ENCODE measurements around the gene SPPL2C. TPM values are rescaled to one million over a fixed set of nuclear protein-coding genes. Genes with fewer than 3 reads are reported as not detected.

Gene SPPL2C
- total RNA-seq, 1 experiment from 2014 or later = not detected

DNA sequence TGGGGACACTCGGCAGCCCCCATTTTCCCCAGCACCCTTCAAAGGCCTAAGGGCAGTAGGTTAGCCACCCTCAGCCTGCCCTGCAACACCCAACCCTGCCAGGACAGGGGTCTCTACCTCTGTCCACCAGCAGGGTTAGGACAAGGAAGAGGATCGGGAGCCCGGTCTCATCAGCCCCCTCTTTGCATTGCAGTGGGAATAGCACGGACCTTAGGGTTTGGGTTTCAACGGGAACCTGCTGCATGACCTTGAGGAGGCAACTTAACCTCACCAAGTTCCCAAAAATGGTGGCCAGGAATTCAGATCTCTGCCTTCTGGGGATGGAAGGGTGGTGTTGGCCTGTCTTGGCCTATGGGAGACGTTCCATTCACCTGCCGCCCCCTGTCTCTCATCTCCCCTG is 20.2 kb upstream of the SPPL2C start:
- no peaks in the 10 kb centered on the region for H3K27me3 ChIP-seq (replicated peaks; ENCODE audit: insufficient read depth, low read depth, low read length, poor library complexity)
- DNase-seq (ENCODE audit: low spot score) = no peak
- intact Hi-C loops (cut with micrococcal nuclease; ENCODE audit: unreplicated experiment) = no loop called here
- TF ChIP-seq, protein P1, sequence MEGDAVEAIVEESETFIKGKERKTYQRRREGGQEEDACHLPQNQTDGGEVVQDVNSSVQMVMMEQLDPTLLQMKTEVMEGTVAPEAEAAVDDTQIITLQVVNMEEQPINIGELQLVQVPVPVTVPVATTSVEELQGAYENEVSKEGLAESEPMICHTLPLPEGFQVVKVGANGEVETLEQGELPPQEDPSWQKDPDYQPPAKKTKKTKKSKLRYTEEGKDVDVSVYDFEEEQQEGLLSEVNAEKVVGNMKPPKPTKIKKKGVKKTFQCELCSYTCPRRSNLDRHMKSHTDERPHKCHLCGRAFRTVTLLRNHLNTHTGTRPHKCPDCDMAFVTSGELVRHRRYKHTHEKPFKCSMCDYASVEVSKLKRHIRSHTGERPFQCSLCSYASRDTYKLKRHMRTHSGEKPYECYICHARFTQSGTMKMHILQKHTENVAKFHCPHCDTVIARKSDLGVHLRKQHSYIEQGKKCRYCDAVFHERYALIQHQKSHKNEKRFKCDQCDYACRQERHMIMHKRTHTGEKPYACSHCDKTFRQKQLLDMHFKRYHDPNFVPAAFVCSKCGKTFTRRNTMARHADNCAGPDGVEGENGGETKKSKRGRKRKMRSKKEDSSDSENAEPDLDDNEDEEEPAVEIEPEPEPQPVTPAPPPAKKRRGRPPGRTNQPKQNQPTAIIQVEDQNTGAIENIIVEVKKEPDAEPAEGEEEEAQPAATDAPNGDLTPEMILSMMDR (conservative IDR thresholded peaks at IDR 0.05; ENCODE audit: low read depth, low read length) = no peak
- no peak for TF ChIP-seq EZH2 (IDR thresholded peaks at IDR 0.05; ENCODE audit: borderline replicate concordance, low read depth, low read length, poor library complexity, severe bottlenecking)
- H3K9me3 ChIP-seq (ENCODE audit: low read depth, low read length, poor library complexity, severe bottlenecking) = no peaks in the 10 kb centered on the region
- H3K4me1 ChIP-seq (ENCODE audit: insufficient read depth, low read length, poor library complexity, severe bottlenecking) = no peaks in the 10 kb centered on the region
- no peaks in the 10 kb centered on the region for H3K36me3 ChIP-seq (ENCODE audit: insufficient read depth, low read length, poor library complexity, severe bottlenecking)
- no peak overlapping the region for H3K4me3 ChIP-seq (ENCODE audit: low read depth, low read length, poor library complexity, severe bottlenecking)
- CTCF ChIA-PET = no interaction called here
- BruUV-seq (replicated peaks) = no TSS peak
- POLR2A ChIA-PET (ENCODE audit: low non-redundant PET) = no interaction called here
- H3K27ac ChIP-seq (ENCODE audit: low read depth, low read length, poor library complexity, severe bottlenecking) = no peak overlapping the region

DNA sequence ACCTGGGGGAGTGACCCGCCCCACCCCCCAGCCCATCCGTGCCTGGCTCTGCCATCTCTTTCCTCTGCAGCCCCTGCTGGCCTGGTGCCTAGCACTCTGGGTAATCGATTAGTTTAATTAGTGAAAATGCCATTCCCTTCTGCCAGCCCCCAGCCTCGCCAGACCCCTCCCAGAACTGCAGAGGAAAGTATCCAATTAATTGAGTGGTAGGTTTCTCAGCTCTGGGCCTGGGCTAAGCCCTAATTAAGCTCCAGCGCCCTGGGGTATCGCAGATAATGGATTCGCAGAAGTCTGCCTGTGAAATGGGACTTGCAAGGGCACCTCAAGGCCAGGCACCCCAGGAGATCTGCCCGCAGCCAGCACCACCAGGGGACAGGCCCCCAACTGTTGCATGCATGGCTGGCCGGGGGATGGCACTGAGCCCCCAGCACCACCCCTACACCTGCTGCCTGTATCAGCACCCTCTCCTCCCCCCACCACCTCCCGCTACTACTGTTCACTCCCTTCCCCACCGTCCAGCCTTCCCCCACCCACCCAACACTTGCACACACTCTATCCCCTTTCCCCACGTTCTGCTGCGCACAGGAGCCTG is 19.7 kb upstream of the SPPL2C start:
- ChIA-PET POLR2A (ENCODE audit: low non-redundant PET) (no interaction called here), CTCF (no interaction called here)
- TF ChIP-seq EZH2 (IDR thresholded peaks at IDR 0.05; ENCODE audit: borderline replicate concordance, low read depth, low read length, poor library complexity, severe bottlenecking) = no peak
- TF ChIP-seq, protein P1 (conservative IDR thresholded peaks at IDR 0.05; ENCODE audit: low read depth, low read length) = no peak
- no peaks in the 10 kb centered on the region for H3K27me3 ChIP-seq (replicated peaks; ENCODE audit: insufficient read depth, low read depth, low read length, poor library complexity)
- no peak for DNase-seq (ENCODE audit: low spot score)
- no peaks in the 10 kb centered on the region for H3K36me3 ChIP-seq (ENCODE audit: insufficient read depth, low read length, poor library complexity, severe bottlenecking)
- H3K27ac ChIP-seq (ENCODE audit: low read depth, low read length, poor library complexity, severe bottlenecking) = no peak overlapping the region
- H3K9me3 ChIP-seq (ENCODE audit: low read depth, low read length, poor library complexity, severe bottlenecking) = no peaks in the 10 kb centered on the region
- intact Hi-C loops (cut with micrococcal nuclease; ENCODE audit: unreplicated experiment) = no loop called here
- no TSS peak for BruUV-seq (replicated peaks)
- no peak overlapping the region for H3K4me3 ChIP-seq (ENCODE audit: low read depth, low read length, poor library complexity, severe bottlenecking)
- H3K4me1 ChIP-seq (ENCODE audit: insufficient read depth, low read length, poor library complexity, severe bottlenecking) = no peaks in the 10 kb centered on the region

DNA sequence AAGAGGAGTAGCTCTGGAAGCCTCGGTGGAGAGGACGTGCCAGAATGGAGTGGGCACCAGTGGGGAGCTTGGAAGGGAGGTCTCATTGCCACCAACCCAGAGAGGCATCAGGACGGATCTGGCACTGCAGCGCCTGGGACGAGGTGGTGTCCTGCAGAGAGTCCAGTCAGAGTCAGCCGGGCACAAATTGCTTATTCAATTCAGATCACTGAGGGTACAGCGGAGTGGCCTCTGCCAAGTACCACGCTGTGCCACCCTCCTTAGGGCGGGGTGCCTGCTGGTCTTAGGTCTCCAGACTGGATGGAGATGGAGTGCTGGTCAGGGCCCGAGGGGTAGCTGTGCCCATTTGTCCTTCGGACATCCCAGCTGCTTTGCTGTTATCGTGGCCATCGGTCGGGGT is 18.9 kb upstream of the SPPL2C start:
- H3K36me3 ChIP-seq (ENCODE audit: insufficient read depth, low read length, poor library complexity, severe bottlenecking) = no peaks in the 10 kb centered on the region
- H3K27me3 ChIP-seq (replicated peaks; ENCODE audit: insufficient read depth, low read depth, low read length, poor library complexity) = no peaks in the 10 kb centered on the region
- intact Hi-C loops (cut with micrococcal nuclease; ENCODE audit: unreplicated experiment) = no loop called here
- H3K4me1 ChIP-seq (ENCODE audit: insufficient read depth, low read length, poor library complexity, severe bottlenecking) = no peaks in the 10 kb centered on the region
- ChIA-PET CTCF (no interaction called here), POLR2A (ENCODE audit: low non-redundant PET) (no interaction called here)
- no peak overlapping the region for H3K4me3 ChIP-seq (ENCODE audit: low read depth, low read length, poor library complexity, severe bottlenecking)
- BruUV-seq (replicated peaks) = no TSS peak
- TF ChIP-seq, protein P1 (conservative IDR thresholded peaks at IDR 0.05; ENCODE audit: low read depth, low read length) = no peak
- TF ChIP-seq EZH2 (IDR thresholded peaks at IDR 0.05; ENCODE audit: borderline replicate concordance, low read depth, low read length, poor library complexity, severe bottlenecking) = no peak
- no peak for DNase-seq (ENCODE audit: low spot score)
- no peaks in the 10 kb centered on the region for H3K9me3 ChIP-seq (ENCODE audit: low read depth, low read length, poor library complexity, severe bottlenecking)
- H3K27ac ChIP-seq (ENCODE audit: low read depth, low read length, poor library complexity, severe bottlenecking) = no peak overlapping the region
